Renal cortex interstitium (tissue), 11 donors: ENCODE results near the gene MUL1. TPM values are rescaled to one million over a fixed set of nuclear protein-coding genes. Genes with fewer than 3 reads are reported as not detected.

Source experiments
- DNase-seq, 11 donors: peaks; one replicate each; pipeline ENCODE4 v3.0.0-alpha.2; 2013; ENCODE audit warnings: low read depth in 9 of 11, low spot score in 4 of 11; ENCODE audit errors: extremely low read depth in 1 of 11
- polyA plus RNA-seq, 3 donors: library from polyadenylated mRNA; unstranded; fragments of 120-200 nt; gene quantifications; one replicate each; pipeline ENCODE4 v1.2.1, GENCODE V29; 2013; ENCODE audit not compliant: insufficient read length in 3 of 3

MUL1 gene
- polyA plus RNA-seq, 3 donors = 30.4 to 39.7 (median 34.3) TPM

DNA sequence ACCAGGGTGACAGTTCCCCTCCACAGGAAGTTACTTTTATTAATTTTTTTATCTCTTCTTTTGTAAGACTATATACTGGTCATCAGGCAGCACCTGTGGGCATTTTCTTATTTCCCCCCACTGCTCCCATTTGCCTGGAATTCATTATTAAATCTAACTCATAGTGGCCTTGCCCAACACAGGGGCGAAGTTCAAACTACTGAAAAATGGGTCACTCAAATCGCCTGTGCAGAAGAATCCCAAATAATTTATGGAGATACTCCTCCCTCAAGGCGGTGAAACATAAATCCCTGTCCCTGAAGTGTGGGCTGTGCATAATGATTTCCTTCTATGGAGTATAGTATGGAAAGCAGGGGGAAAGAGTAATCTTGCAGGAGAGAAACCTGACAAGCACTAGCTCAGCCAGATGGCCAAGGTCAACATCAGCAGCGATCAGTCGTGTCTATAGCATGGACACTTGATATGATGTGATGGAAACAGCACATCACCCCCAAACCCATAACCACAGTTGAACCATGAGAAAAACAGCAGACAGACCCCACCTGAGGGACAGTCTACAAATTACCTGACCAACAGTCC is 29.8 kb downstream of the MUL1 start:
- no peak for DNase-seq

DNA sequence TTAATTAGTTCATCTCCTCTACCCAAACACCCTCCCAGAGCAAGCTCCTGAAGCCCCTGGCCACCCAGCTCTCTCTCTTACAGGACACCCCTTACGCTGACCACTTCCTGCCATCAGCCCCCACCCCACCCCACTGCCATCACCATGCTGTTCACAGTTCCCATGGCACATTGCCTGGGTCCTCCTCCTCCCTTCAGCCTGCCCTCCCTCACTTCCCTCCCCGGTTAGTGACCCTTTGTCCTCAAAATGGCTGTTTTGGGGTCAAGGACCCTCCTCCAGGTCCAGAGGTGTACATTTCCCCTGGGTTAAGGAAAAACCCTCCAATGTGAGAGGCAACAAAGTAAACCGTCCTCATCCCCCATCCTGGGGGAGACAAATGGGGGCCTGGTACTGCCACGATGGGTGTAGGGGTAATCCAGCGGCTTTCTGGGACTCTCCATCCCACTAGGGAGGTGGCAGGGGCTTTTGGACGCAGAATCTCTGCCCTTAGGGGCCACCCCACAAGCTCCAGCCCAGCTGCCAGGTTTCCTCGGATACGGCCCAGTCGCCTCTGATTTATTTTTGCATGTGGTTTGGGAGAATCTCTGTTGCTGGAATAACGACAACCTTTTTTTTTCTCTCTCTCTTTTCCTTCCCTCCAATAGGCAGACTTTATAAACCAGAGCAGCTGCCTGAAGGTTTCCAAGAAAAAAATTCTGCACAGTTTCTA is 30.4 kb downstream of the MUL1 start:
- no peak for DNase-seq

DNA sequence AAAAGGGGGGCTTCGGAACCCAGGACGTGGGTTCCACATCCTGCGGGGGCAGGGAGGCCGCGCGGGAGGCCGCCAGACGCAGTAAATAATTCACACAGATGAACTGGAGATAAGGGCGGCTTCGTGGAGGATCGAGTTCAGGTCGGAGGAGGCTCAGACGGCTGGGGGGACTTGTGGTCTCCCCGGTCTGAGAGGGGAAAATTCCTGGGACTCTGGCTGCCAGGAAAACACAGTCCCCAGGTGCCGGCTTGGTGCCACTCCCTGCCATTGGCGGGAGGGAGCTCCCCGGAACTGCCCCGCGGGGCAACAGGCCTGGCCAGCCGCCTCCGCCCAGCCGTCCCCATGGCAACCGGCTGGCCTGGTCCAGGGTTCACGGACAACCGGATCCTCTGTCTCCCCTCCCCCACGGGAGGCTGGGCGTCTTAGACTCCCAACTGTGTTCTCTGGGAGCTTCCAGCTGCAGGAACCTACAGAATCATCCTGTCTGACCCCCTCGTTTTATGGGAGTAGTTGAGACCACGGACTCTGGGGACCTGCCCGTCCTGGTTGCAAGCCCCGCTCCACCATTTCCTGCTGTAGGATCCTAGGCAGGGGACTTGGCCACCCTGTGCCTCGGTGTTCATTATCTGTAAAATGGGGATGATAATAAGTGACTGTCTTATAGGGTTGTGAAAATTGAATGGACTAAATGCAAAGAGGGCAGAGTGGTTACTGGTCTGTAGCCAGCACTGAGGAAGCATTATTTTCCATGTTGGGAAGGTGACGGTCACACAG is 31.5 kb downstream of the MUL1 start:
- DNase-seq = peak in 6 of 11 donors; percentile 67 to 81 (median 70)

- DNase-seq = no peak
Observed at GRCh38 chr1:20474996-20475395, 33.0 kb downstream of the MUL1 start.

DNA sequence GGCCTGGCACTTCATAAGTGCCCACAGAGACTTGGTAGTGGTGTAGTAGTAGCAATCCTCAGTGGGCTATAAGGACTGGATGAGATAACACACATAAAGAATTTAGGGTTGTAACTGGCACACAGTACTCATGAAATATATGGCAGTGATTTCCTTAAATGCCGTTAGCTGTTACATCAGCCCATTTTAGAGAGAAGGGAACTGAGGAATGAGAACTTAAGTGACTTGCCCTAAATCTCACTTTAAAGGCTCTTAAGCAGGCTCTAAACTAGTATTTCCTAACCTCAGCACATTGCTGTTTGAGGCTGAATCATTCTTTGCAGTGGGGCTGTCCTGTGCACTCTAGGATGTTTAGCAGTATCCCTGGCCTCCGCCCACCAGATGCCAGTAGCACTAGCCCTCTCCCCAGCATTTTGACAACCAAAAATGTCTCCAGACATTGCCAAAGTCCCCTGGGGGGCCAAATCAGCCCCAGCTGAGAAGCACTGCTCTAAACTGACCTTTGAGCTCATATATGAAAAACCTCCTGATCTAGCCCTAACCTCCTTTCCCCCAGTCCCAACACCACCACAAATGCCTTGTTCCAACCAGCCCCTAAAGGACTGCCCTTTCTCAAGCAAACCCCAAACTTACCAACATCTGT is 33.5 kb downstream of the MUL1 start:
- DNase-seq = no peak

DNA sequence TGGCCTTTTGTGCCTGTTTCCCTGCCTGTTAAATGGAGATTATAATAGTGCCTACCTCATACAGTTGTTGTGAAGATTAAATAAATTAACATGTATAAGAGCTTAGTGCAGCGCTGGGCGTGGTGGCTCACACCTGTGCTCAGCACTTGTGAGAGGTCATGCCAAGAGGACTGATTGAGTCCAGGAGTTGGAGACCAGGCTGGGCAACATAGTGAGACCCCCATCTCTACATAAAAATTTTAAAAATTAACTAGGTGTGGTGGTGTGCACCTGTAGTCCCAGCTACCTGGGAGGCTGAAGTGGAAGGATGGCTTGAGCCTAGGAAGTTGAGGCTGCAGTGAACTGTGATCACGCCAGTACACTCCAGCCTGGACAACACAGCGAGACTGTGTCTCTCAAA is 34.1 kb downstream of the MUL1 start:
- no peak for DNase-seq

DNA sequence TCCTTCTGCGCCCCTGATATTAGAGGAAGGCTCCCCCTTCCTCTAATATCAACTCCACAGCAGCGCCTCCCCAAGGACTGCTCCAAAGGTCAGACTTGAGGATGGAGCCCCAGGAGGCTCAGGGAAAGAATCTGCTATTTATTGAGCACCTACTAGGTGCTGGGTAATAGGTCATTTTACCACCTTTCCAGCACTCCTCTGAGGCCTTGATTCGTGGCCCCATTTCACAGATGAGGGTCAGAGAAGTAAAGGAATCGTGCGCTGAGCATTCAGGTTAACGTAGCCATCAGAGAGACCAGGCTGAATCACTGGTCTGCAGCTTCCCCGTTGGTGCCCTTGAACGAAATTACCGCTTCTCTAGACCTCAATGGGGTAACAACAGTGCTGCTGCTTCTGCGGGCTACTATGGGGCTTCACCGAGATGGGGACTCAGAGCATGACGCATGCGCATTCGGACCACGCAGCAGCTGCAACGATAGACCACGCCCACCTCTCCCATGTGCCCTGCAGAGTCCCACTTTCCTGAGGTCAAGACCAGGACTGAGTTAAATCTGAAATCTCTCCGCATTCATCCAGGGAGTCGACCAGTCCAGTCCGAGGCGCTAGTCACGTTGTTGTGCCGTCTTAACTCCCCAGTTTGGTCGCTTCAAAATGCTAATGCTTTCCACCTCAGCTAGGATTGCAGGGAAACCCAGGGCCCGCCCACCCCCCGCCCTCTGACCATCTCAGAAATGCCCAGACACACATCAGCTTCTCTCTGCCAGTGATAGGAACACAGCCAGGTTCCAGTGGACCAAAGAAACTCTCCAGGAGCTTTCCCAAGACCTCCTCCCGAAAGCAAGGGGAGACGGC is 34.9 kb downstream of the MUL1 start:
- DNase-seq = peak in 4 of 11 donors; percentile 68 to 77 (median 71)

DNA sequence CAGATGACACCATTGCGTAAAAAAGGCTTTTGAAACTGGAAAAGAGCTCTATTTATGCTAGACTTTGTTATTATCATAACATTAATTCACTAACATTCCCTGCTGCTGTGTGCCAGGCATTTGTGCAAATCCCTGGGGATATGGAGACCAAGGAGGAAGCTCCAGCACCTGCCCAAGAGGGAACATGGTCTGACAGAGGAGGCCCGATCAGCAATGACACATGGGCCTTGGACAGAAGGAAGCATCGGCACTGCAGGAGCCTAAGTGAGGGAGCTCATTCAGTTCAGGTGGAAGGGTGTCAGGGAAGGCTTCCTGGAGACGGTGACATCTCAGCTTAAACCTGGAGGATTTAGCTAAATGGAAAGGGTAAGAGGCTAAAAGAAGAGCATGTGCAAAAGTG is 35.8 kb downstream of the MUL1 start:
- DNase-seq = no peak

- no peak for DNase-seq
Observed at GRCh38 chr1:20470194-20470593, 37.8 kb downstream of the MUL1 start.

DNA sequence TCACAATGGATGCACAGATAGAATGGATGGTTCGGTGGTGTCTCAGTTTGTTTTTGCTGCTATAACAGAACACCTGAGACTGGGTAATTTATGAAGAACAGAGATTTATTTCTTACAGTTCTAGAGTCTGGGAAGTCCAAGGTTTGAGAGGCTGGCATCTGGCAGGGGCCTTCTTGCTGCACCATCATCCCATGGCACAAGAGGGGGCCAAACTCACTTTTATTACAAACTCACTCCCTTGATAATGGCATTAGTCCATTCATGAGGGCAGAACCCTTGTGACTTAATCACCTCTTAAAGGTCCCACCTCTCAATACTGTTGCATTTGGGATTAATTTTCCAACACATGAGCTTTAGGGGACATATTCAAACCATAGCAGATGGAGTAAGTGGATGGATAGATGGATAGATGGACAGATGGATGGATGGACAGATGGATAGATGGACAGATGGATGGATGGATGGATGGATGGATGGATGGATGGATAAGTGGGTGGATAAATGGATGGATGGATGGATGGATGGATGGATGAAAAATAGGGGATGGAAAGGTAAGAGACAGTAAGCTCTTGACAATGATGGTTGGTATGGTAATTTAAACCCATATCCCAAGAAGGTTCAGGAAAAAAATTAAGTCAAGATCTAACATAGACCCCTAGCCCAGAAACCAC is 38.4 kb downstream of the MUL1 start:
- DNase-seq = no peak

DNA sequence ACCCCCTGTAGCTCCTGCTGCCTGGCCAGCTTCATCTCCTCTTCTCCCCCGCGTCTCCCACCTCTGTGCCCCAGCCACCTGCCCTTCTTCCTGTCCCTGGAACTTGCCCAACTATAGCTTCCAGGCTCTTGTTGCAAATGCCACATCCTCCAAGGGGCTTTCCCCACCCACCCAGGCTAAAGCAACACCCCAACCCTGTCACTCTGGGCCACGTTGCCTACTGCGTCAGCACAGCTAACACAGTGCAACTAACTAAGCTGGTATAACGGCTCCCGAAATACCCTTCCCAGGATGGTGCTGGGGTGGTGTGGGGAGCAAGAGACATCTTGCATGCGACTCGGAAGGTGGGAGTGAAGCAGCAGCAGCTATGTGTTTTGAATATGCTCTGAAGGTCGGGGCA is 41.7 kb downstream of the MUL1 start:
- DNase-seq = no peak

GRCh38 chr1:20465187-20465586 is 42.8 kb downstream of the MUL1 start:
- DNase-seq = no peak

DNA sequence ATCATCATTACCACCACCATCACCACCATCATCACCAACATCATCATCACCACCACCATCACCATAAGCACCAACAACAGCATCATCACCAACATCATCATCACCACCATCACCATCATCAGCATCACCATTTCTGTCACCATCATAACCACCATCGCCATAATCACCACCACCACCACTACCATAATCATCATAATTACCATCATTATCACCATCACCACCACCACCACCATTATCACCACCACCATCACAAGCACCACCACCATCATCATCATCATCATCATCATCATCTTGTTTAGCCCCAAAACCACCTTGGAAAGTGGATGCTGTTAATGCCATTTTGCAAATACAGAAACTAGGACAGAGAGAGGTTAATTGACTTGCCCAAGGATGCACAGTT is 44.4 kb downstream of the MUL1 start:
- DNase-seq = no peak

DNA sequence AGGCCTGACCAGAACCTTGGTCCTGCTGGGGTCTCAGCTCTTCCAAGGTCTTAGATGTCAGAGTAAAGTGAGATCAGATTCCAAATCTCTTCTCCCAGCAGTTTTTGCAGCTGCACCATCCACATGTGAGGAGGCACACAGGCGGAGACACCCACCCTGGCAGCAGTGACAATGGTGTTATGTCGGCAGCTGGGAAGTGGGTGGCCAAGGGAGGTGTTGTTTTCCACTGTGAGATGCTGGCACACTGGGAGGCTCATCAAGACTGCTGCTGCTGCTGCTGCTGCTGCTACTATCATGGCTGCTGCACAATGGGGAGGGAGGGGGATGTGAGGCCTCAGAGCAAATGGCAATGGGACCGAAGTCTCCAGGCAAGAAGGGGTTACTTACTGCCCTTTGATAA is 45.6 kb downstream of the MUL1 start:
- no peak for DNase-seq

GRCh38 chr1:20458717-20459116 is 49.2 kb downstream of the MUL1 start:
- no peak for DNase-seq

GRCh38 chr1:20454004-20454403 is 53.9 kb downstream of the MUL1 start:
- no peak for DNase-seq

GRCh38 chr1:20449735-20450311 is 58.1 kb downstream of the MUL1 start:
- no peak for DNase-seq
